ENCODE measurements around the gene INPP5D.

The INPP5D gene

DNA sequence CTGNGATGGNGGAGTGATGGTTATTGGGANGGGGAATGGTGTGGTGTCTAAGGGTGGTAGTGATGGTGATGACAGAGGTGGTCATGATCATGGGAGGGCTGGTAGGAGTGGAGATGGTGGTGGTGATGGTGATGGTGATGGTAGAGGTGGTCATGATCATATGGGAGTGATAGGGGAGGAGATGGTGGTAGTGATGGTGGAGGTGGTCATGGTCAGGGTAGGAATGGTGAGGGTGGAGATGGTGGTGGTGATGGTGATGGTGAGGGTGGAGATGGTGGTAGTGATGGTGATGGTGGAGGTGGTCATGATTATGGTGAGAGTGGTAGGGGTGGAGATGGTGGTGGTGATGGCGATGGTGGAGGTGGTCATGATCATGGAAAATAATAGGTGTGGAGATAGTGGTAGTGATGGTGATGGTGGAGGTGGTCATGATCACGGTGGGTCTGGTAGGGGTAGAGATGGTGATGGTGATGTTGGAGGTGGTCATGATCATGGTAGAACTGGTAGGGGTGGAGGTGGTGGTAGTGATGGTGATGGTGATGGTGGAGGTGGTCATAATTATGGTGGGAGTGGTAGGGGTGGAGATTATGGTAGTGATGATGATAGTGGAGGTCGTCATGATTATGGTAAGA lies 83.7 kb downstream of the INPP5D start:
- TF ChIP-seq RAD21 (IDR thresholded peaks at IDR 0.05; ENCODE audit: low read depth) (no peak), TEAD4 (IDR thresholded peaks at IDR 0.05) (no peak), CEBPB (IDR thresholded peaks at IDR 0.05) (no peak), FOXM1 (IDR thresholded peaks at IDR 0.05; ENCODE audit: borderline replicate concordance, low read depth) (no peak), USF1 (IDR thresholded peaks at IDR 0.05) (no peak), ZBTB7A (IDR thresholded peaks at IDR 0.05; ENCODE audit: low read depth) (no peak), TAF1 (IDR thresholded peaks at IDR 0.05; ENCODE audit: low read depth) (no peak), YY1 (IDR thresholded peaks at IDR 0.05; ENCODE audit: low read depth) (no peak), TCF12 (IDR thresholded peaks at IDR 0.05; ENCODE audit: low read depth) (no peak), REST (IDR thresholded peaks at IDR 0.05; ENCODE audit: low read depth) (no peak), EGR1 (IDR thresholded peaks at IDR 0.05) (no peak), NFIC (IDR thresholded peaks at IDR 0.05) (no peak), CREB1 (IDR thresholded peaks at IDR 0.05; ENCODE audit: low read depth) (no peak)

DNA sequence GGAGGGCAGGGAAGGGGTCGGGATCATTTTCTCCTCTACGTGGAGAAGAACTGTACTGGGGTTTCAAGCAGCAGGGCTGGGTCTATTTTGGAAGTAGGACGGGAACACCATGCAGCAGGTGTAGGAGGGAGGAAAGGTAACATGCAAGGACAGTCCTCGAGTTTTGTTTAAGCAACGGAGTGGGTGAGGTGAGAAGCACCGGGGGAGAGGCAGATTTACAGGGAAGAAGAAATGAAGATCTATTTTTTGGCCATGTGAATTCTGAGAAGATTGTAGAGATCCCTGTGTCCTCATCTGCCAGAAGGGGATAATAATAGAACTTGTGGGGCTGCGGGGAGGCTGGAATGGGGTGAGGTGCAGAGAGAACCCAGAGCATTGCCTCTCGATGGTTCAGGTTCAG lies 85.6 kb downstream of the INPP5D start:
- TF ChIP-seq CREB1 (IDR thresholded peaks at IDR 0.05; ENCODE audit: low read depth) (no peak), TAF1 (IDR thresholded peaks at IDR 0.05; ENCODE audit: low read depth) (no peak), YY1 (IDR thresholded peaks at IDR 0.05; ENCODE audit: low read depth) (no peak), ZBTB7A (IDR thresholded peaks at IDR 0.05; ENCODE audit: low read depth) (no peak), TEAD4 (IDR thresholded peaks at IDR 0.05) (no peak), FOXM1 (IDR thresholded peaks at IDR 0.05; ENCODE audit: borderline replicate concordance, low read depth) (no peak), EP300 (IDR thresholded peaks at IDR 0.05; ENCODE audit: borderline replicate concordance) (no peak), USF1 (IDR thresholded peaks at IDR 0.05) (no peak), NFIC (IDR thresholded peaks at IDR 0.05) (no peak), TCF12 (IDR thresholded peaks at IDR 0.05; ENCODE audit: low read depth) (no peak), EGR1 (IDR thresholded peaks at IDR 0.05) (no peak), CEBPB (IDR thresholded peaks at IDR 0.05) (no peak), RAD21 (IDR thresholded peaks at IDR 0.05; ENCODE audit: low read depth) (no peak), REST (IDR thresholded peaks at IDR 0.05; ENCODE audit: low read depth) (no peak)
- TF ChIP-seq, protein P1, sequence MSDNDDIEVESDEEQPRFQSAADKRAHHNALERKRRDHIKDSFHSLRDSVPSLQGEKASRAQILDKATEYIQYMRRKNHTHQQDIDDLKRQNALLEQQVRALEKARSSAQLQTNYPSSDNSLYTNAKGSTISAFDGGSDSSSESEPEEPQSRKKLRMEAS (IDR thresholded peaks at IDR 0.05) = no peak

- no peak for TF ChIP-seq REST (IDR thresholded peaks at IDR 0.05; ENCODE audit: low read depth)
These were observed 86.1 kb downstream of the INPP5D start for GRCh38 chr2:233146194-233146593.

DNA sequence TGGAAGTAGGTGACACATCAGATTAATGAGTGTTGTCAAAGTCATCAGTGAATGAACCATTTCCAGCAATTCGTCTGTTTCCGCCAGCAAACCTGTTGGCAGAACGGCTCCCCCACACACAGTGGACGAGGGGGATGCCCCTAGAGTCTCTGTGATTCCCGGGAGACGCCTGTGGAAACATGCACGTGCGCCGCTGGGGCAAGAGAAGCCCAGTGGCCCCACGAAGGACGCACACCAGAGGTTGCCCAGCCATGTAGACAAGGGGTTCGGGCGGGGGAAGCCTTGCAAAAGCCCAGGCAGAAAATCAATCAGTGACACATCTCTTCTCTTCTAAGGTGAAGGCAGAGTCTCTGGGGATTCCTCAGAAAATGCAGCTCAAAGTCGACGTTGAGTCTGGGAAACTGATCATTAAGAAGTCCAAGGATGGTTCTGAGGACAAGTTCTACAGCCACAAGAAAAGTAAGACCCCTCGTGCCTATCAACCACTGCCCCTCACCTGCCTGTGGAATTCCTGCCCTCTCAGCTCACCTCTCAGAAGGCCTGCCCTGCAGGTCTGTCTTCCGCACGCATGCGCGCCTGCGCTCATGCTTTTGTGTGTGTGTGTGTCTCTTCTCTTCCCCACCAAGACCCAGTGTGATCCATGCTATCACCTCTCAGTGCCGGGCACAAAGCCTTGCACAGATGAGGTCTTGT lies 87.1 kb downstream of the INPP5D start:
- no peak for TF ChIP-seq TCF12 (IDR thresholded peaks at IDR 0.05; ENCODE audit: low read depth)
- TF ChIP-seq NFIC (IDR thresholded peaks at IDR 0.05) = no peak
- TF ChIP-seq YY1 (IDR thresholded peaks at IDR 0.05; ENCODE audit: low read depth) = no peak
- TF ChIP-seq FOXM1 (IDR thresholded peaks at IDR 0.05; ENCODE audit: borderline replicate concordance, low read depth) = no peak
- no peak for TF ChIP-seq EGR1 (IDR thresholded peaks at IDR 0.05)
- TF ChIP-seq TAF1 (IDR thresholded peaks at IDR 0.05; ENCODE audit: low read depth) = no peak
- TF ChIP-seq TEAD4 (IDR thresholded peaks at IDR 0.05) = no peak
- no peak for TF ChIP-seq REST (IDR thresholded peaks at IDR 0.05; ENCODE audit: low read depth)
- TF ChIP-seq RAD21 (IDR thresholded peaks at IDR 0.05; ENCODE audit: low read depth) = no peak
- no peak for TF ChIP-seq CEBPB (IDR thresholded peaks at IDR 0.05)
- TF ChIP-seq ZBTB7A (IDR thresholded peaks at IDR 0.05; ENCODE audit: low read depth) = no peak
- no peak for TF ChIP-seq CREB1 (IDR thresholded peaks at IDR 0.05; ENCODE audit: low read depth)
- TF ChIP-seq EP300 (IDR thresholded peaks at IDR 0.05; ENCODE audit: borderline replicate concordance) = no peak
